ENCODE results near the gene LRP1B. TPM values are rescaled to one million over a fixed set of nuclear protein-coding genes. Genes with fewer than 3 reads are reported as not detected.

The LRP1B gene
- total RNA-seq, 4 donors from 2014 or later, result 3.6 to 10.1 (median 6.1) TPM

DNA sequence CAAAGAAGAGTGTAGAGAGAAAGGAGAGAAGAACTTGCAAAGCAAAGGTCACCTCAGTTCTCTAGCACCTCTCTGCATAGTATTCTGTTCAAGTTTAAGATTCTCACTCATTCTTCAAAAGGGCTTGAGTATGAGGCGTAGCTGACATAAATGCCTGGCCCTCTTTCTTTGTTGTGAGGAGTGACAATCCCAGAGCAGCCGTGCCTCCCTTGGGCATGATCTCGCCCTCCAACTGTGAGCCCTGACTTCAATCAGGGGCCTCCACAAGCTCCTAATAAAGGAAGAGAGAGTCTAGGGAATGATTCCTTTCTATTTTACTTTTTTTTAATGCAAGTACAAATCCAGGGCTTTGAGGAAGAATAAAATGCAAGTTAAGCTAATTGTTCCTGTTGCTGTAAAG is 402.7 kb downstream of the LRP1B start:
- ATAC-seq (ENCODE audit: low FRiP score) (no peak), DNase-seq (ENCODE audit: low spot score) (no peak)
- TF ChIP-seq, protein P1, sequence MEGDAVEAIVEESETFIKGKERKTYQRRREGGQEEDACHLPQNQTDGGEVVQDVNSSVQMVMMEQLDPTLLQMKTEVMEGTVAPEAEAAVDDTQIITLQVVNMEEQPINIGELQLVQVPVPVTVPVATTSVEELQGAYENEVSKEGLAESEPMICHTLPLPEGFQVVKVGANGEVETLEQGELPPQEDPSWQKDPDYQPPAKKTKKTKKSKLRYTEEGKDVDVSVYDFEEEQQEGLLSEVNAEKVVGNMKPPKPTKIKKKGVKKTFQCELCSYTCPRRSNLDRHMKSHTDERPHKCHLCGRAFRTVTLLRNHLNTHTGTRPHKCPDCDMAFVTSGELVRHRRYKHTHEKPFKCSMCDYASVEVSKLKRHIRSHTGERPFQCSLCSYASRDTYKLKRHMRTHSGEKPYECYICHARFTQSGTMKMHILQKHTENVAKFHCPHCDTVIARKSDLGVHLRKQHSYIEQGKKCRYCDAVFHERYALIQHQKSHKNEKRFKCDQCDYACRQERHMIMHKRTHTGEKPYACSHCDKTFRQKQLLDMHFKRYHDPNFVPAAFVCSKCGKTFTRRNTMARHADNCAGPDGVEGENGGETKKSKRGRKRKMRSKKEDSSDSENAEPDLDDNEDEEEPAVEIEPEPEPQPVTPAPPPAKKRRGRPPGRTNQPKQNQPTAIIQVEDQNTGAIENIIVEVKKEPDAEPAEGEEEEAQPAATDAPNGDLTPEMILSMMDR (IDR thresholded peaks at IDR 0.05), result no peak

DNA sequence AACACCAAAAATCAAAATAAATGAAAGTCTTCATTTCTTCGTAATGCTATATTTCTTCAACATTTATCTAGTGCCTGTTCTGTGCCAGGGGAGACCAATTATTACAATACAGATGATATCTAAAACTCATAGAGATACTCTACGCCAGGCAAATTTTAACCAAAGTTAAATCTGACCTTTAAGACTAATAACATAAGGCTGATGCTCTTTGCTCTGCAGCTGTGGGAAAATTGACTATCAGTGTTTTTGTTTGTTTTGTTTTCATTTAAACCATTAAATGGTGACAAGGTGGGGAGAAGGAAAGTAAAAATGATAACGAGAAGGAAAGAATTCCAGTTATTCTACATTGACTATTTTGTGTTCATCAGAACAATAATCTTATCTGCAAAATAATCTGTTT is 406.4 kb downstream of the LRP1B start:
- DNase-seq (ENCODE audit: low spot score) (no peak), ATAC-seq (ENCODE audit: low FRiP score) (no peak)
- TF ChIP-seq, protein P1 (IDR thresholded peaks at IDR 0.05), result no peak

DNA sequence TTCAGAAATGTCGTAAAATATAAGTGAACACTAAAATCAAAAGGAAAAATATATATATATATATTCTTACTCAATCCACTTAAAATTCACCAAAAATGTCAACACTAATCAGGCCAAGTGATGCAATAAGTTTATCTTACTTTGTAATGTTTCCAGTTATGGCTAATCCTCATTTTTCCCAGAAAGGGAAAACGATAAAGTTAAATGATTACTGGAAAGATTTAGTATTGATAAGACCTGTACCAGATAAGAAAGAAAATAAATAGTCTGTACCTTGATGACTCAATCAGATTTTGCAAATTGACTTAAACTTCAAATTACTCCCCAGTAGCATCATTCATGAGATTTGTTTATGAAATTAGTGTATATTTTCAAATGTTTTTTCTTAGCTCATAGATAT is 407.0 kb downstream of the LRP1B start:
- ATAC-seq (ENCODE audit: low FRiP score), result no peak
- TF ChIP-seq, protein P1 (IDR thresholded peaks at IDR 0.05), result no peak
- DNase-seq (ENCODE audit: low spot score), result no peak

DNA sequence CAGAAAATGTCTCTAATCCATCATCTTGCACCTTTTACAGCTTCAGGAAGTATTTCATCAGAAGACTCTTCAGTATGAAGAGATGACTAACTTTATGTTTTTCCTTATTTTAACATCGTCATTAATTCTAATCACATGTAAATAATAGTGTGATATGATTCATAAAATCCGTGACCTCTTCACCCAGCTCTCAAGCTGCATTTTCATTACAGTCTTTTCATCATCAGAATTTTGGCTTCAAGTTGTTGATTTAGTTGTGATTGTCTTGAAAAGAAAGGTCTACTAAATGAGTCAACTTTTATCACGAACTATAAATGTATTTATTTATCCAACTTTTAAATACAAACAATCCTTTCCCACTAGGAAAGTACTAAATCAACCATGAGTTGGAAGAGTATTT is 410.3 kb downstream of the LRP1B start:
- TF ChIP-seq, protein P1 (IDR thresholded peaks at IDR 0.05), result no peak
- no peak for ATAC-seq (ENCODE audit: low FRiP score)
- no peak for DNase-seq (ENCODE audit: low spot score)

DNA sequence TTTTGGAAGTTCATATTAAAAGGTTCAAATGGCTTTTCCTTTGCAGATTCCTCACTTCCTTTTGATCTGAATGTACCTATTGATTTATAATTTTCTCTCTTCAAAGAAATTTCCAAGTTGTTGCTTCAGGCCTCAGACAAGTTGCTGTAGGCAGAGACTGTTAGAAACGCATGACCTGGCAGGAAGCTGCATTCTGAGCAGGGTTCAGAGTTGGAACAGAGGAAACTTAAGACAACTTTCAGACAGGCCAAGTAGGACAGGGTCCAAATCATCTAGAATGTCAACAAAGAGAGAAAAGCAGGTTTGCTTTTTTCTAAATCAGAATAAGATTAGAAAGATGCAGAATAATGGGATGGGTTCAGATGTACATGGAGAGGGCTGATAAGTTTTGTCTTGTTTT is 416.3 kb downstream of the LRP1B start:
- ATAC-seq (ENCODE audit: low FRiP score) (no peak), DNase-seq (ENCODE audit: low spot score) (no peak)
- TF ChIP-seq, protein P1 (IDR thresholded peaks at IDR 0.05), result no peak

DNA sequence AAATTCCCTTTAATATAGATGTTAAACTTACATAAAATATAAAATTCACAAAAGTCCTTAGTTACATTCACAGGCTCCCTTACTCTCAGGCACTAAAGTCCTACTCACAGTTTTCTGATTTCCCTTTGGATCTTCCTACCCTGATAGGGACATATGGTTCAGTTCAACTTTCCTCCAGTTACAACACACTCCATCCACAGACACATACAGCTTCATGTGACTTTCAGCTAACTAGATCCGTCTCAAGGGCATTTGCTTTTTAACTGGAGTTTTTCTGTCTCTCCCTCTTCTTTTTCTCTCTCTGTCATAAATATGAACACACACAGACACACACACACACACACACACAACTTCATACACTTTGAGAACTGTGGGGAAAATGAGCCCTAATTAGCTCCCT is 419.2 kb downstream of the LRP1B start:
- ATAC-seq (ENCODE audit: low FRiP score) (no peak), DNase-seq (ENCODE audit: low spot score) (no peak)
- TF ChIP-seq, protein P1 (IDR thresholded peaks at IDR 0.05), result no peak

DNA sequence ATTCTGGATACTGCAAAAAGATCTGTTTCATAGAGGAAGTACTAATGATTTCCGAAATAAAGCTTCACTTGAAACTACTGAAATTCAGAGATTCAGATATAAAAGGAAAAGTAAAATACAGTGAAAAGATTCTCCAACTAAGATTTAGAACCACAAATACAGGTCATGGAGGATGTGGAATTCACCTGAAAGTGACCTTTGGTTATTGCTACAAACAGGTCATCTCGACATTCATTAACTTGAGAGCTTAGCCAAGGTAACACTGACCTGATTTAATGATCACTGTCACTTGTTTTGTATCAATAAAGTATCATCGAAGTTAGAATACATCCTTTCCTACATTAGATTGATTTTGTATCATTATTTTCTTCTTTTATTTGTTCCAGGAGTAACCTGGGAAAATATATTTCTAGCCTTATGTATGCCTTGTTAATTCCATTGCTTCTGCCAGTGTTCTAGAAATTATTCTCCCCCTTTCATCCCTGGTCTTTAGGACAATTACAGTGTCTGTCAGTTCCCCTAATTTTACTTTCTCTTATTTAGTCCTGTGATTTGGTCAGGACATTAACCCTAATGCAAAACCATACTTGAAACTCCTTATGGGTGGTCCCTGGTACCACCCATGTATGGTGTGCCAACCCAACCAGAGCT is 420.1 kb downstream of the LRP1B start:
- ATAC-seq (ENCODE audit: low FRiP score) (no peak), DNase-seq (ENCODE audit: low spot score) (no peak)
- TF ChIP-seq, protein P1 (IDR thresholded peaks at IDR 0.05), result no peak

All from omental fat pad (tissue), 4 donors.